Neural progenitor cell (in vitro differentiated cells): Measurements from ENCODE around the gene SMIM28.

Experiments
- EZH2 ChIP-seq: fragments of 200-600 bp; sonication (generic); IDR thresholded peaks from 2 replicates; pipeline ENCODE4 v1.6.1; 2017; ENCODE audit warnings: antibody characterized with exemption, mild to moderate bottlenecking, moderate library complexity
- TF ChIP-seq, protein P1 (sequence below): fragments of 200-600 bp; sonication (generic); IDR thresholded peaks from 2 replicates; pipeline ENCODE4 v1.5.1; 2017; ENCODE audit warnings: antibody characterized with exemption, mild to moderate bottlenecking

DNA sequence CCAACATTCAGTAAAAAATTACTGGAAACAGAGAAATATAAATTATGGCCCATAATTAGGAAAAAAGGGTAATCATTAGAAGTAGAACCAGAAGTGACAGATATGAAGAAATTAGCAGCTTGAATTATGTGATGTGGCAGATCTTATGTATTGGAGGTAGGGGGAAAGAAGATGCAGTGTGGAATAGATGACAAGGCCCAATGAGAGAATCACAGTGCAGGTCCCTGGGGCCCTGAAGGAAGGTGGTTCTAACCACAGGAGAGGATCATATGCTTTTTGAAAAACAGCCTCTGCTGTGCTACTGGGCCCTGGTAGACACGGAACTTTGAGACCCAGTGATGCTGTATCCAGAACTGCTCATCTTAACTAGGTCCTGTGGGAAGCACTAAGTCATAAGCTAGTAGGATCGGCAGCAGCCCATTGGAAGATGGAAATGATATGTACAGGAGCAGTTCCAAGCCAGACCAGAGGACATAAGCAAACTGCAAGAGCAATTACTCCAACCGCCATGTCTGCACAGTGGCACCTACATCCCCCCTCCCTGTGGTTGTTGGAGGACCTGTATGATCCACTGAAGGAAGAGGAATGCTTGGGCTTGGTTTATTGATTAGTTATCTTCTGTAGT is 40.5 kb downstream of the SMIM28 start:
- TF ChIP-seq, protein P1, sequence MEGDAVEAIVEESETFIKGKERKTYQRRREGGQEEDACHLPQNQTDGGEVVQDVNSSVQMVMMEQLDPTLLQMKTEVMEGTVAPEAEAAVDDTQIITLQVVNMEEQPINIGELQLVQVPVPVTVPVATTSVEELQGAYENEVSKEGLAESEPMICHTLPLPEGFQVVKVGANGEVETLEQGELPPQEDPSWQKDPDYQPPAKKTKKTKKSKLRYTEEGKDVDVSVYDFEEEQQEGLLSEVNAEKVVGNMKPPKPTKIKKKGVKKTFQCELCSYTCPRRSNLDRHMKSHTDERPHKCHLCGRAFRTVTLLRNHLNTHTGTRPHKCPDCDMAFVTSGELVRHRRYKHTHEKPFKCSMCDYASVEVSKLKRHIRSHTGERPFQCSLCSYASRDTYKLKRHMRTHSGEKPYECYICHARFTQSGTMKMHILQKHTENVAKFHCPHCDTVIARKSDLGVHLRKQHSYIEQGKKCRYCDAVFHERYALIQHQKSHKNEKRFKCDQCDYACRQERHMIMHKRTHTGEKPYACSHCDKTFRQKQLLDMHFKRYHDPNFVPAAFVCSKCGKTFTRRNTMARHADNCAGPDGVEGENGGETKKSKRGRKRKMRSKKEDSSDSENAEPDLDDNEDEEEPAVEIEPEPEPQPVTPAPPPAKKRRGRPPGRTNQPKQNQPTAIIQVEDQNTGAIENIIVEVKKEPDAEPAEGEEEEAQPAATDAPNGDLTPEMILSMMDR = no peak
- TF ChIP-seq EZH2 = no peak
